Left lobe of liver (tissue), 2 donors: ENCODE results near the gene OR2T6. TPM values are rescaled to one million over a fixed set of nuclear protein-coding genes. Genes with fewer than 3 reads are reported as not detected.
"Not testable (repeated sequence)": the region's sequence is repeated elsewhere in the genome, so short reads cannot be mapped to it uniquely, and the experiment has no call there.

Experiments used
- ATAC-seq: fragments of 200-7000 bp; cut with Tn5 transposase; one replicate; pipeline ENCODE4 v1.9.1; 2020; ENCODE audit warnings: mild to moderate bottlenecking, moderate library complexity
- DNase-seq: peaks from one replicate; pipeline ENCODE4 v3.0.0-alpha.2; 2020; ENCODE audit warnings: low spot score
- total RNA-seq: library from RNA; stranded (reverse); gene quantifications from one replicate; pipeline ENCODE4 v1.2.1, GENCODE V29; 2021
- donor health status: DM: no; HTN: no; CAD: no; lungs with moderate emphysema.
- donor health status: DM: no; HTN: yes; CAD: no.

OR2T6 gene
- total RNA-seq: not detected

GRCh38 chr1:248375446-248375845, at the start of gene OR2T6:
OR2T6 (plus strand) TSS chr1:248375746; CDS start chr1:248387609, 11,863 bp downstream.
- ATAC-seq (no peak), DNase-seq (no peak)

GRCh38 chr1:248343451-248343850, 32.1 kb upstream of the OR2T6 start:
- DNase-seq (no peak), ATAC-seq (no peak)

DNA sequence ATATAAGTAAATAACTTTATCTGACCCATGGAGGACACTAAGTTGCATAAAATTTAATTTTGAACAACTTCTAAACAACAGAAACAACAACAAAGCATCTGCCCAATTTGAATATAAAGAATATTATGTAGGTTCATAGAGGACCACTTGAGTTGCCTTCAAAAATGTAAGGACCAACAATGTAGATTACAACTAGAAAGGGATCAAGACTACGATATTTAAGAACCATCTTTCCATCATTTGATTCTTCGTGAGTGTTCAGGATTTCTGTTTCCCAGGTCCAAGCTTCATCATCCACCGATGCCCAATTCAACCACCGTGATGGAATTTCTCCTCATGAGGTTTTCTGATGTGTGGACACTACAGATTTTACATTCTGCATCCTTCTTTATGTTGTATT, 27.1 kb upstream of the OR2T6 start, which contains the start of gene OR14C36:
Gene OR14C36 (plus strand): TSS at position 301 of the 400 bp plus-strand sequence. CDS start 0 bp downstream, at position 301.
- no peak for ATAC-seq

GRCh38 chr1:248359415-248359814, 16.1 kb upstream of the OR2T6 start:
- DNase-seq (no peak), ATAC-seq (no peak)

More for the DNA sequence above, 27.1 kb upstream of the OR2T6 start, which contains the start of gene OR14C36:
- DNase-seq: no peak

GRCh38 chr1:248361121-248361715, 14.3 kb upstream of the OR2T6 start, which contains the start of gene OR2T4:
OR2T4 (plus strand) TSS chr1:248361665; CDS start chr1:248361665, 0 bp downstream.
- DNase-seq (no peak), ATAC-seq (no peak)

GRCh38 chr1:248366609-248367008, 8.9 kb upstream of the OR2T6 start:
- ATAC-seq (no peak), DNase-seq (no peak)

DNA sequence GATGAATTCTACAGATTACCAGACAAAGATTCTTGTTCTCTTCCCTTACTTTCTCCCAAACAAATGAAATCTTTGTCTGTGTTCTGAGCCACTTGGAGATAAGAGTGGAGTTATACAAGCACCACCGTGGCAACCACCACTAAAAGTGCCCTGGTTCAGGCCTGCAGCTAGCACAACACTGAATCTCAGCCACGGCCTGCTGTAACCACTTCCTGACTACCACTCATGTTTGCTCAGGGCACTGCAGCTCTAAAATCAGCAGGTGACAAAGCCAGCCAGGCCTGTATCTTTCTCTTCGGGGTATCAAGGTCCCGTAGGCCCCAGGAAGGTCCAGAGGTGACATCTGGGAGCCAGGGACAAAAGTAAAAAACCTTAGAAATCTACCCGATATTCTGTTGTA, 3.2 kb upstream of the OR2T6 start:
- DNase-seq: no peak
- no peak for ATAC-seq

- ATAC-seq: no peak
These were observed 1.8 kb upstream of the OR2T6 start for GRCh38 chr1:248373761-248374160.

DNA sequence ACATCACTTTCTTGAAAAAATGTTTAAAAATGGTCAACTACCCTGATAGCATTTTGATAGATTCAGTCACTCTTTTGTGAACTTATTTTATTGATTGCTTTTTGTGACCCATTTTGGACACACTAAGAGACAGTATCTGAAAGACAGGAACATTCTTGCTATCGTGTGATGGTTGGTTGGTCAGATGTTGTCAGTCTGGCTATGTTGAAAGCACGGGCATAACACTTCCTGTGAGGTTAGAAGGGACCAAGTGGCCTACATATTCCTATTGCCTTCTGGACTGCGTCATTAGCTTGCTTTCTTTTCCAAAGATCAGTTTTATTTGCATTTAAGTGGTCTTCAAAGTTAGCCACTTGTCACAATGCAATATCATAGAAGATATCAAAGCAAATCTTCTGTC, 1.4 kb downstream of the OR2T6 start:
- no peak for ATAC-seq

More at GRCh38 chr1:248373761-248374160, 1.8 kb upstream of the OR2T6 start:
- no peak for DNase-seq

GRCh38 chr1:248380854-248381253, 5.3 kb downstream of the OR2T6 start:
- ATAC-seq: no peak
- DNase-seq: no peak

More for the DNA sequence above, 1.4 kb downstream of the OR2T6 start:
- DNase-seq: no peak

DNA sequence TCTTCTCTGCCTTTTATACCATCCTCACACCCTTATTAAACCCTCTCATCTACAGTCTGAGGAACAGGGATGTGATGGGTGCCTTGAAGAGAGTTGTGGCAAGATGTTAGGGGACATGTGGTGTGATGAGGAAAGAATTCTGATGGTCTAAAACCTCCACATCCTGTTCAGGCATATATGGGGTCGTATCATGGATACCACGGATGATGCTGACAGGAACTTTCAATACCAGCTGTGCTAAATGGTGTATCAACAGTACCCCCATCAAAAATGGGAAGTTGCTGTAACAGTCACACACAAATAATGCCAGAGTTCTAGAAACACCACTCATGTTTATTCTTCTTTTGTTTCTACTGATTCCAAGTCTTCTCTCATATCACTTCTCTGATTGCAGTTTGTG, 12.9 kb downstream of the OR2T6 start:
- DNase-seq (no peak), ATAC-seq (no peak)

DNA sequence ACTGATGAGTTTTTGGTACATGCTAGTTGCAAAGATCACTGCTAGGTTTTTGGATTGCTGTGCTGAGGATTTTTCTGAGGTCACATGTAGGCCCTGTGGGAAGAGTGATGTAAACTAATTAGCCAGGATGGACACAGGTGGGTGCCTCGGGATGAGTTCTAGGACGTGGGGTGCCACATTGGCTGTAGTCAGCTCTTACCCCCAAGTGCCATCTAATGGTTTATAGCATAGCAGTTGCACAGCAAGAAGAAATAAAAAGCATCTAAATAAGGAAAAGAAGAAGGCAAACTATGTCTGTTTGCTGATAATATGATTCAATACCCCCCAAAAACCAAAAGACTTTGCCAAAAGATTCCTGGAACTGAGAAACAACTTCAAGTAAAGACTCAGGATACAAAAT, 17.5 kb downstream of the OR2T6 start:
- DNase-seq (no peak), ATAC-seq (no peak)

DNA sequence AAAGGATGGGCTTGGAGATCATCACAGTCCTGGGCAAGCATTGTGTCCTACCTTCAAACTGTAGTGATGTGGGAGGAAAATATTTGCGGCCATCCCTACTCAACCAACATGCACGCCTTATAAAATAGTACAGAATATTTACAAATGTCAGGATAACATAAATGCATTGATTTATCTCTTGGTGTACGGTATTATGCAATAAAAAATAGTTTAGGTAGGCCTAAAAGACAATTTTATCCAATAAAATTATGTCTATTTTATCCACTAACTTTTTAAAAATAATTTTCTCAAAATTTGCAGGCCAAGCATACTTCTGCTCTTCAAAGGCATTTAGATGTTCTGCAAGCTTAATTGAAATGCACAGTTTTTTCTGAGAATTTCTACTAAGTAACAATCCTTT, 27.2 kb downstream of the OR2T6 start, which contains the start of gene OR2T1:
Gene OR2T1 (plus strand): TSS at position 301 of the 400 bp plus-strand sequence. CDS start 3,100 bp downstream, outside the sequence.
- DNase-seq: no peak

DNA sequence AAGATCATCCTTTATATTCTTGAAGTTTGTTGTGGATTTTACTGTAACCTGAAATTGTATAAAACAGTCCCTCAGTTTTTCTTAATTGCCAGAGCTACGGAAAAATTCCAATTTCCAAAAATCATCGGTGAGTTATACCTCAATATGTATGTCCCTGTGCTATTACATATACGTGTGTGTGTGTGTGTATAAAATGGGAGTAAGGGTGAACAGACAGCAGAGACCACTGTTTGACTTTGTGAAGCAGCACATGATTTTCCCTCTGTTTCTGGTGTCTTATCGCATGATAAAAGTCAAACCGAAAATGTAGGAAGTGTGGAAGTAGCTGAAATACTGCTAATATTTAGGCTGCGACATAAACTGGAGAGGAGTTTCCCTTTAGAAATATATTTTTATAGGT, 28.5 kb downstream of the OR2T6 start:
- no peak for DNase-seq
- no peak for ATAC-seq

More for the DNA sequence above, 27.2 kb downstream of the OR2T6 start, which contains the start of gene OR2T1:
- no peak for ATAC-seq

- DNase-seq (no peak), ATAC-seq (no peak)
These were observed 31.5 kb downstream of the OR2T6 start for GRCh38 chr1:248406721-248407692.

DNA sequence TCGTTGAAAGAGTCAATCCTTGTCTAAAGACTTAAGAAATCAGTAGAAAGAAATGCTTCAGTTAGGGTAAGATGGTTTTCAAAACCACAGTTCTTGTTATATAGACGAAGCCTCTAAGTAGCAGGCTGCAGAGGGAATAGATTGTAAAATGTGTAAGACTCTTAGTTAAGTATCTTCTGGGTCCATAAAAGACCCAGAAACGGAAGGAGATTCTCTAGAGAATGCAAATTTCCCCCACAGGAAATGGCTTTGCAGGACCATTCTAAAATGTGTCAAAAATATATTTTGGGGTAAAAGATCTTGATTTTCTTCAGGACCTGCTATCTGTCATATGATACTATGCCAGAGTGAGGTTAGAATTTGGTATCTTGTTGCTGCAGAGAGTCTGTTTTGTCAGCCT, 40.7 kb downstream of the OR2T6 start:
- DNase-seq: no peak
- ATAC-seq: no peak

DNA sequence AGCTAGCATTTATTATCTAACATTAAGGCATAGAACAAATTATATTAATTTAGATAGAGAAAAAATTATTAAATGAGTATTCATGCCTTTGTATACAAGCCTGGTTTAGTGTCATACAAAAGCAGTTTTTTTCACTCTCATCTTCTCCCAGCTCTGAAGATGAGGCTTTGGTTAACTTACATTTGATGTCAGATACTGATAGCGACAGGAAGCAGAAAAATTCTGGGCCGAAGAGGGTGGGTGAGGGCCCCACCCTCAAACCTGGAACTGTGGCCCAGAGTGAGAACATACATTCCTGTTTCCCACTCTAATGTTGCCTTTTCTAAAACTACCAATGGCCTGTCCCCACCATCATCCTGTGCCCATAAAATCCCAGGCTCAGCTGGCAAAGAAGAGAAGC, 42.3 kb downstream of the OR2T6 start:
- ATAC-seq: no peak

GRCh38 chr1:248421384-248421783, 45.8 kb downstream of the OR2T6 start:
- DNase-seq: no peak
- ATAC-seq: no peak

More for the DNA sequence above, 42.3 kb downstream of the OR2T6 start:
- no peak for DNase-seq

GRCh38 chr1:248427526-248428191, 52.1 kb downstream of the OR2T6 start:
- DNase-seq, ATAC-seq: not testable (repeated sequence)

GRCh38 chr1:248428192-248428533, 52.6 kb downstream of the OR2T6 start:
- ATAC-seq, DNase-seq: not testable (repeated sequence)

GRCh38 chr1:248431683-248432082, 56.1 kb downstream of the OR2T6 start:
- DNase-seq, ATAC-seq: not testable (repeated sequence)
